ENCODE results near the gene ID2. TPM values are rescaled to one million over a fixed set of nuclear protein-coding genes. Genes with fewer than 3 reads are reported as not detected.

Gene ID2
- polyA plus RNA-seq, 2 of the 4 experiments (the other 2 are of a cell fraction): 177 to 181 TPM

DNA sequence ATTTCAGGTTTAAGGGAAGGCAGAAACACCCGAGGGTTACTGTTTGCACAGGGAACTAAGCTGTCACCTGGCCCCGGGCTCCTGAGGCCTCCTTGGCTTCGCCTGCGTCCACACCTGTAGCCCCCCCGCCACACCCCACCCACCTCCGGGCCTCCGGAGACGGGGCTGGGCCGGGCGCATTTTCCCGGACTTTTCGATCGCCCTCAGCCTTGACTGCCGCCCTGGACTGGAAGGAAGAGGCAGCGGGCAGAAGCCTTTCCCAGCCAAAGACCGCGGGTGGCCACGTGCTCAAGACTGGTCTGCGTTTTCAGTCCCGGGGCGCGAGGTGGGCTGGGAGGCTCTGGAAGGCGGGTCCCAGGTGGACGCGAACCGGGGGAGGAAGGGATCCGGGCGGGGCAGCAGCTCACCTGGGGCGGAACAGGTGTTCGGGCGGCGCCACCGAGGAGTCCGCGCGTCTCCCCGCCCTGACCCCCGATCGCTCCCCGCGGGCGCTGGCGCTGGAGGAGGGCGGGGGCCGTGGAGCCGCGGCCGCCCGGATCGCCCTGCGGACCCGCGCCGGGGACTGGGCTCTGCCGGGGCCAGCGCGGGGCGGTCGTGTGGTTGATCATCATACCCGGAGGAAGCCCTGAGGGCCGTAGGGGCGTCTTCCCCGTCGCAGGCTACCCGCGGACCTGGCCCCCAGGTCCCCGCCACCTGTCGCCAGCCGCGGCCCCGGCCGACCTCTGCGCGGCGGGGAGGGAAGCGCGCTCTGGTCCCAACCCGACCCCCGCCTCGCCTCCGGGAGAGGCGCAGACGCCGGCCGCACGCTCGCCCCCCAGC is 3.2 kb downstream of the ID2 start:
- ChIA-PET POLR2A (interaction anchor here (0.8 to 1.1 kb wide), 2 partner anchors 8 to 1258 kb away, joined by 3 read pairs; no protein-coding TSS in a partner anchor), CTCF (interaction anchor here (1.1 to 1.8 kb wide), 7 partner anchors 14 to 1588 kb away, joined by 3 to 10 read pairs (median 5); no protein-coding TSS in a partner anchor)
- peak overlapping the region; percentile 76 for H3K4me2 ChIP-seq
- TF ChIP-seq MAX (IDR thresholded peaks at IDR 0.05) (peak; percentile 99), HMGXB4 (CRISPR knock-in tag; IDR thresholded peaks at IDR 0.05; ENCODE audit: borderline replicate concordance) (0 out of 2 replicates have a peak, but pooled peaks have one; percentile 30), CHD2 (IDR thresholded peaks at IDR 0.05; ENCODE audit: low read length, partially characterized antibody) (no peak), FOSL2 (IDR thresholded peaks at IDR 0.05) (no peak), FOSL2 (CRISPR knock-in tag; IDR thresholded peaks at IDR 0.05) (no peak; the same call in 1 of the 2 replicates), SREBF2 (IDR thresholded peaks at IDR 0.05) (no peak), HOXB13 (CRISPR knock-in tag; IDR thresholded peaks at IDR 0.05; ENCODE audit: low read depth) (no peak), MAFK (IDR thresholded peaks at IDR 0.05; ENCODE audit: partially characterized antibody) (no peak), POLR2A (IDR thresholded peaks at IDR 0.05; ENCODE audit: low read length) (peak; percentile 53; the same call in 1 of the 2 replicates), NPAS2 (CRISPR knock-in tag; IDR thresholded peaks at IDR 0.05; ENCODE audit: borderline replicate concordance) (no peak), HOXA7 (CRISPR knock-in tag; IDR thresholded peaks at IDR 0.05) (peak; percentile 86; the same call in 1 of the 2 replicates), HEYL (CRISPR knock-in tag; IDR thresholded peaks at IDR 0.05) (no peak), FOSB (CRISPR knock-in tag; IDR thresholded peaks at IDR 0.05) (peak; percentile 75; the same call in 1 of the 2 replicates), EHF (CRISPR knock-in tag; IDR thresholded peaks at IDR 0.05) (no peak), TP53 (CRISPR knock-in tag; IDR thresholded peaks at IDR 0.05) (peak; percentile 67; the same call in 1 of the 2 replicates), E2F6 (IDR thresholded peaks at IDR 0.05; ENCODE audit: borderline replicate concordance, low read depth) (peak; percentile 94), USF2 (IDR thresholded peaks at IDR 0.05) (peak; percentile 53), PBX3 (IDR thresholded peaks at IDR 0.05) (peak; percentile 87), TFCP2L1 (CRISPR knock-in tag; IDR thresholded peaks at IDR 0.05) (peak; percentile 91; the same call in 1 of the 2 replicates), JUN (IDR thresholded peaks at IDR 0.05) (peak in 1 of 2 experiments; percentile 48; a peak in 2 of 5 replicates), GATA3 (IDR thresholded peaks at IDR 0.05; ENCODE audit: borderline replicate concordance) (peak; percentile 59; the same call in 1 of the 2 replicates), PHF8 (IDR thresholded peaks at IDR 0.05; ENCODE audit: borderline replicate concordance, low read depth) (0 out of 2 replicates have a peak, but pooled peaks have one; percentile 38), POLR2AphosphoS2 (conservative IDR thresholded peaks at IDR 0.05; ENCODE audit: low read length) (peak; percentile 80; the same call in 1 of the 2 replicates), HES2 (IDR thresholded peaks at IDR 0.05) (no peak)
- FAIRE-seq: no peak
- H3K27ac ChIP-seq: peak overlapping the region; percentile 88 to 96
- peak; percentile 38 to 63 for DNase-seq (ENCODE audit: low read depth in 1 of 2, low spot score in 1 of 2)
- H3K4me1 ChIP-seq: 0 out of 3 replicates have a peak, but pooled peaks cover 3% of the 10 kb centered on the region
- WGBS (ENCODE audit: missing lambda C conversion rate): 2% methylated on average over 37 of the region's 87 CpGs
- H3K9me3 ChIP-seq: no peaks in the 10 kb centered on the region
- peak overlapping the region; percentile 87 for H3K4me3 ChIP-seq
- peak; percentile 16 to 29 for ATAC-seq

Data from A549 (cell line).